Posterior vena cava (tissue), 2 donors: ENCODE measurements around the gene CCDC3. TPM values are rescaled to one million over a fixed set of nuclear protein-coding genes. Genes with fewer than 3 reads are reported as not detected.

Experiments
- DNase-seq: peaks from one replicate; pipeline ENCODE4 v3.0.0-alpha.2; 2020; ENCODE audit warnings: low spot score
- intact Hi-C, 2 donors: fragments of 100-400 bp; cut with DNase I; formaldehyde crosslinking; loops; one replicate each; pipeline versions ENCODE4 v1.14.1 to v1.14.2; 2022 to 2023
- total RNA-seq, 2 donors: library from RNA; stranded (reverse); fragmentation: NEBNext Ultra II Directional; extraction: Animal tissue kit (Norgen Biotek cat#: 25700); gene quantifications; one replicate each; pipeline ENCODE4 v1.2.1, GENCODE V29; 2021
- donor health status: DM: yes; HTN: yes; CAD: no.
- donor health status: DM: yes; HTN: yes; CAD: no.

The CCDC3 gene
- total RNA-seq, 2 donors from 2014 or later = 108 to 189 TPM

DNA sequence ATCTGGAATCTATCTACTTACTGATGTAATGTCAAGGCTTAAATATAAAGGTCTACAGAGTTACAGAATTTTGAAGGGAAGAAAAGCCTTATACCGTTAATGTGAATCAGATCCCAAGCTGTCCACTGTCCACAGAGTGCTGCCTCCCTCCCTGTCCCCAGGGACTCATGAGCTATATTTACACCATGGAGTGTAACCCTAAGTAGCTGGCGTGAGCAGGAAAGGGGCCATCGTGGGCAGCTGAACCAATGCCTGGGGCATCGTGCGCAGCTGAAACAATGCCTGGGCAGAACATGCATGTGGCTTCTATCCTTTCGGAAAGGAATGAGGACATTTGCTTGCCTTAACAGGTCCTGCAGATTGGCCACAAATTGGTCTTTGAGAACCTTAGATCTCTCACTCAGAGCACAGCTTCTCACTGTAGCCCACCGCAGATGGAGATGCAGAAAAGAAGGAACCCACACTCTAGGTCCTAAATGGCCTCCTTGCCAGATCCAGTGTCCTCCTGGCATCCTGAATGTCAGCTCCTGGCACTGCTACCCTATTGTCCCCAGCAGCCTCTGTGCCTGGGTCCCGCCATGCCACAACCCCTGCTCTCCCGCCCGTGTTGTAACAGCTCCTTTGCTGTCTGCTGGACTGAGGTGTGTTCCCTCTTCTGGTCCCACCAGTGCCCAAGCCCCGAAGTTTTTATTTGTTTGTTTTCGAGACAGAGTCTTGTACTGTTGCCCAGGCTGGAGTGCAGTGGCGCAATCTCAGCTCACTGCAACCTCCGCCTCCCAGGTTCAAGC lies 30.3 kb downstream of the CCDC3 start:
- intact Hi-C loops = no loop called here

GRCh38 chr10:12969951-12970350 lies 31.6 kb downstream of the CCDC3 start:
- intact Hi-C loops = loop anchor here in 1 of 2 donors (10.0 kb wide), 1 partner anchor 65 kb away; no protein-coding TSS in a partner anchor
- DNase-seq = no peak

More for the DNA sequence above, 30.3 kb downstream of the CCDC3 start:
- no peak for DNase-seq

DNA sequence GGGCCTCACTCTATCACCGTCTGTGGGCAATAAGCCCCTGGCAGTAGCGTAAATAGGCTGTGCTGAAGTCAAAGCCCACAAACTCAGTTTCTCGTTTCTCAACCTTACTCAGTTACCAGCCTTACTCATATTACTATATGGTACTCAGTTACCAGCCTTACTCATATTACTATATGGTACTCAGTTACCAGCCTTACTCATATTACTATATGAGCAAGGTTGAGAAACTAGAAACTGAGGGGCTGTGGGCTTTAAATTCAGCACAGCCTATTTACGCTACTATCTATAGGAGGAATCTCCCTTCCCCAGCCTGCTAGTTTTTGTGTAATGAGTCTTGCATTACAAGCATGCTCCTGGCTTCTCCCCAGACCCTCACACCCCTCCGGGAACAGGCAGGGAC lies 35.4 kb downstream of the CCDC3 start:
- DNase-seq = no peak
- intact Hi-C loops = loop anchor here in 1 of 2 donors (10.0 kb wide), 1 partner anchor 61 kb away; no protein-coding TSS in a partner anchor

- DNase-seq = no peak
- intact Hi-C loops = loop anchor here in 1 of 2 donors (10.0 kb wide), 1 partner anchor 61 kb away; no protein-coding TSS in a partner anchor
These were observed 35.9 kb downstream of the CCDC3 start for GRCh38 chr10:12965571-12965970.

GRCh38 chr10:12962556-12962955 lies 39.0 kb downstream of the CCDC3 start:
- intact Hi-C loops = loop anchor here in 1 of 2 donors (10.0 kb wide), 1 partner anchor 58 kb away; no protein-coding TSS in a partner anchor

GRCh38 chr10:12961416-12962205 lies 39.9 kb downstream of the CCDC3 start:
- intact Hi-C loops = loop anchor here in 1 of 2 donors (10.0 kb wide), 1 partner anchor 57 kb away; no protein-coding TSS in a partner anchor

More at GRCh38 chr10:12962556-12962955, 39.0 kb downstream of the CCDC3 start:
- no peak for DNase-seq

GRCh38 chr10:12960941-12961340 lies 40.6 kb downstream of the CCDC3 start:
- no peak for DNase-seq
- intact Hi-C loops = loop anchor here in 1 of 2 donors (10.0 kb wide), 1 partner anchor 56 kb away; no protein-coding TSS in a partner anchor

More at GRCh38 chr10:12961416-12962205, 39.9 kb downstream of the CCDC3 start:
- DNase-seq = no peak

GRCh38 chr10:12960334-12960898 lies 41.1 kb downstream of the CCDC3 start:
- intact Hi-C loops = loop anchor here in 1 of 2 donors (10.0 kb wide), 1 partner anchor 56 kb away; no protein-coding TSS in a partner anchor
- no peak for DNase-seq

- intact Hi-C loops = no loop called here
- DNase-seq = no peak
These were observed 42.9 kb downstream of the CCDC3 start for GRCh38 chr10:12958546-12959110.

- intact Hi-C loops = no loop called here
- DNase-seq = no peak
These were observed 44.4 kb downstream of the CCDC3 start for GRCh38 chr10:12957081-12957480.

DNA sequence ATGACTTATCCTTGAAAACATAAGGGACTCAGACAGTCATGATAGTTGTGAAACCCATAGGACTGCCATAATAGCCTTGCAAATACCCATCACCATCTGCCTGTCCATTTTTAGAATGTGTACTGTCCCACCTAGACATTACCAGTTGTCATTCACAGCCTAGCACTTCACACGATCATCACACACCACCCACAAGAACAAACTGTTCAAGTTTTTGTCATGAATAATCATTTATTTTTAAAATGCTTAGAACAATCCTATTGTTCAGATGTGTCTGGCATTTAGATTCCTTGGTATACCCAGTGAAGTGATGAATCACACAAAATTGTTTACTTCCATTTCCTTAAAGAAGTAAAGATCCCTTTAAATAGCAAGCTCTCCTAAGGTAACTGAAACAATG lies 46.6 kb downstream of the CCDC3 start:
- intact Hi-C loops = no loop called here

DNA sequence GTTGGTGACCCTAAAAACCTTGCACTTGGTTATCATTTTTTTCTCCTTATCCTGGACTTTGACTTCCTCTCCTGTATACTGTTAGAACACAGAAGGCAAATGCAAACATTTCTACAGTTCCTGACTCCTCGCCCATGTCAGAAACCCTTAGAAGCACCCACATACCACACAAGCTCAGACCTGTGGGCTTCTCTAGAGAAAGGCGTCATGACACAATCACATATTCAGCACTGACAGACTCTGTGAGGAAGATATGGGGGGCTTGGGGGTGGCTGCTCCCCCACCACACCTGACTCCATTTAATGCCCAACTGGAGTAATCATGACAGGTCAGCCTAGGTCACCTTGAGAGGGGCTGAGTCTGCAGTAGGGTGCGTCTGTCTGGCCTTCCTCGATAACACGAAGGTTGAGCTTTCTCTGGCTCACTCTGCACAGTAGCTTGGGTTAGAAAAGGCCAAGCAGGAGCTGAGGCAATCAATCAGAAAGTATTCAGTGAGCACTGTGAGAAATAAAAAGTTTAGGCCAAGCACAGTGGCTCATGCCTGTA lies 50.9 kb downstream of the CCDC3 start:
- intact Hi-C loops = no loop called here
- no peak for DNase-seq

More for the DNA sequence above, 46.6 kb downstream of the CCDC3 start:
- no peak for DNase-seq

DNA sequence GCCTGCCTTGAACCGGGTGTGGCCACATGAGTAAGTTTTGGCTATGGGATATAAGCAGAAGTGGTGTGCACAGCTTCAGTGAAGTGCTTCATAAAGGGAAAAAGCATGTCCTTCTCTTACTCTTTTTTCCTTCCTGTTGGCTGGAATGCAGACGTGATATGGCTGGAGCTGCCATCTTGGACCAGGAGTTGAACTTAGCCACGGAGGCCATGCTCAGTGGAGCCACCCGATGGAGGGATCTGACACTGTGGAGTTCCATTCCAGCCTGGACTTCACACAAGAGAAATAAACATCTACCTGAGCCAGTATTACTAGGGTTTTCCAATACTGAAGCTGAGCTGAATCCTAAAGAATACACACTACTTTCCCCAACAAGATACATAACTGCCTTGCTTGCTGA lies 52.3 kb downstream of the CCDC3 start:
- intact Hi-C loops = no loop called here
- DNase-seq = no peak

GRCh38 chr10:12947741-12948140 lies 53.8 kb downstream of the CCDC3 start:
- intact Hi-C loops = no loop called here
- no peak for DNase-seq

DNA sequence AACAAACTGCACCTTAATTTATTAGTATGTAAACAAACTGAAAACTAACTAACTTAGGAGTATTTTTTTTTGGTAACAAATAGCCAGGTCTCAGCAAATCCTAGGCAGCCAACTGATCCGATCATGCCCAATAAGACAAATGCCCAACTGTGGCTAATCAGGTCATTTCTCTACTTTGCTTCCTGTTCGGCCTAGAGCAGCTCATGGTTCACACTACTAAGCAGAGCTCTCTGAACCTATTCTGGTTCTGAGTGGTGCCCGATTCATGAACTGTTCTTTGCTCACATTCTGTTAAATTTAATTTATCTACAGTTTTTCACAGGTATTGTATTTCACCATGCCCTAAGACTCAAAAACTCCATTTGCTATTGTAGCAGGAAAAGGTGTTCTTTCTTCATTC lies 55.1 kb downstream of the CCDC3 start:
- intact Hi-C loops = no loop called here
- no peak for DNase-seq

DNA sequence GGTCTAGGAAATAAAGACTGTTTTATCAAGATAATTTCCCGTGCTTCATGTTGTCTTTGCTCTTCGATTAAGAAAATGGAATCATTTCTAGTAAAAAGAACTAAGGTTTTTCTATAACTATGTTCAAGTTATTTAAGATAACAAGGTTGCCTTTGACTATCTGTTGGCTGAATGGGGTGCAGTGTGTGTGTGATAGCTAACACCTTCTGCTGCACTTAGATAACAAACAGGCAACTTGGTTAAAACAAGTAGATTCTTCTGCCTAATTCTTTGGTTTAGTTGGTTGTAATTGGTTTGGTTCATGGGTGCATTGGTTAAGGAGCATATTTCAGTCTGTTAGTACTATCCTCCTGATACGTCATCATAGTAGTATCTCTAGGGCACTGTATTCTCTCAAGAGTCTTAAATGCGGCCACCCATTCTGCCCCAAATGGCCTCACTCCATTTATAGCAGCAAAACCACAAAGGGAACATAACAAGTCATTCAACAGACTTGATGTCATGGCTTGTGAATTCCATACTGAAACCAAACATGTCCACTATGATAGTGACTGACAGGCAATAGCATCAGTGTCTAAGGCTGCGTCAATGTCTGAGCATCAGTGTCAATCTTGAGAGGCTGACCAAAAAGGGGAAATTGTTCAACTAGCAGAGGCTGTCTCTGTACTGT lies 55.7 kb downstream of the CCDC3 start:
- intact Hi-C loops = no loop called here
- DNase-seq = no peak

GRCh38 chr10:12944931-12945330 lies 56.6 kb downstream of the CCDC3 start:
- intact Hi-C loops = no loop called here
- no peak for DNase-seq

DNA sequence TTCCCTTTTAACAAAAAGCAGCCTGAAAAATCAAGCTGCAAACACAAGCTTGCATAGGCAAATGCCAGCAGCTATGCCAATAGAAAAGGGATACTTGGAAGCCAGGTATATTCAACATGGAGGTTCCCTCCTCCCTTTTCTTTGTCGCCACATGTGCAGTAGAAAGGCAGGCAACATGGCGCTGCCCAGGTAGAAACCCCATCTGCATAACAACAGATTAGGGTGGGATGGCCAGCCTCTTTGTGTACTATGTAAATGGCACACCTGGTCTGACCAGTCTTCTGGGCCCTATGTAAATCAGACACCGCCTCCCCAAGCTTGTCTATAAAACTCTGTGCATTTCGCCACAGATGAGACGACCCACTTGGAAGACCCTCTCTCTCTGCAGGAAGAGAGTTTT lies 58.1 kb downstream of the CCDC3 start:
- intact Hi-C loops = no loop called here
- DNase-seq = no peak
